ENCODE results near the gene UBXN2A.

UBXN2A gene

DNA sequence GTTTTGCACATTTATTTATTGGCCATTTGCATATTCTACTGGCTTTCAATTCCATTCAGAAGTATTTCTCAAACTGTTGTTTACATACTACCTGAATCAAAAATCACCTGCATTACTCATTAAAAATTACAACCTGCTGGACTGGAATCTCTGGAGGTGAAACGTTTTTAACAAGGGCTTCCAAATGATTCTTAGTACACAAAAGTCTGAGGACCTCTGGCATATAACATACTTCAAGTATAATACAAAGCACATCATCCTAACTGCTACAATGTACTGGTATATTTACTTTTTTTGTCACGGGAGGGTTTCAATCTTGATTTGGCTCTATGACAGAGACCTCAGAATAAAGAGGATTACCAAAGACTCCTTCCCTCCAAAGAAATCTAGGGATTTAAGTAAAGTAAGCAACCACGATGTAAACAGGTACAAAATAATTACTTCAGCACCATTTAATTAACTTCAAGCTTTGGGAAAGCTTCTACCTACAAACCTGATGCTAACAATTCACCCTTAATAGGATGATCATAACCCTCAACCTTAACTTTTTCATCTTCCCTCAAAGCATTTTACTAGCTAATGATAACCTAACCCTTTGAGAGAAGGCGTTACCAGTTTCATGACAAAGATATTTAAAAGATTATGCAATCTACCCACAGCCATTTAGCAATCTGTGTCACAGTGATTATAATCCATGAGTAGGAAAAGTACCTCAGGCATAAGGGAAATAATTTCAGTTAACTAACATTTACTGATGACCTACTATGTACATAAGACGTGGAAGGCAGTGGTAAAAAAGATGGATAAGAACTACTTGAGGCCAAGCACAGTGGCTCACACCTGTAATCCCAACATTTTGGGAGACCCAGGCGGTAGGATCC is 38.1 kb upstream of the UBXN2A start:
- no peak overlapping the region for H3K27ac ChIP-seq (ENCODE audit: low read depth, low read length)
- no peak overlapping the region for H2AFZ ChIP-seq (ENCODE audit: low read depth, low read length, severe bottlenecking)
- H3K9me2 ChIP-seq (replicated peaks; ENCODE audit: insufficient read depth, low read length), result no peaks in the 10 kb centered on the region
- no peaks in the 10 kb centered on the region for H3F3A ChIP-seq (ENCODE audit: insufficient read depth)
- H4K20me1 ChIP-seq (ENCODE audit: low read depth, low read length), result peaks cover 3% of the 10 kb centered on the region
- H3K4me3 ChIP-seq (ENCODE audit: insufficient read depth, low read length, poor library complexity, severe bottlenecking), result no peak overlapping the region
- no peaks in the 10 kb centered on the region for H3K27me3 ChIP-seq (ENCODE audit: low read length)
- no peak overlapping the region for H3K9ac ChIP-seq (ENCODE audit: low read length)
- no peaks in the 10 kb centered on the region for H3K9me3 ChIP-seq (ENCODE audit: insufficient read depth, low read length)
- H3K4me2 ChIP-seq (ENCODE audit: low read depth, low read length, poor library complexity, severe bottlenecking), result no peak overlapping the region
- peaks cover 61% of the 10 kb centered on the region for H3K79me2 ChIP-seq (ENCODE audit: insufficient read depth, low read length)
- no peak for TF ChIP-seq EZH2phosphoT487 (conservative IDR thresholded peaks at IDR 0.05; ENCODE audit: low read length)
- TF ChIP-seq, protein P1, sequence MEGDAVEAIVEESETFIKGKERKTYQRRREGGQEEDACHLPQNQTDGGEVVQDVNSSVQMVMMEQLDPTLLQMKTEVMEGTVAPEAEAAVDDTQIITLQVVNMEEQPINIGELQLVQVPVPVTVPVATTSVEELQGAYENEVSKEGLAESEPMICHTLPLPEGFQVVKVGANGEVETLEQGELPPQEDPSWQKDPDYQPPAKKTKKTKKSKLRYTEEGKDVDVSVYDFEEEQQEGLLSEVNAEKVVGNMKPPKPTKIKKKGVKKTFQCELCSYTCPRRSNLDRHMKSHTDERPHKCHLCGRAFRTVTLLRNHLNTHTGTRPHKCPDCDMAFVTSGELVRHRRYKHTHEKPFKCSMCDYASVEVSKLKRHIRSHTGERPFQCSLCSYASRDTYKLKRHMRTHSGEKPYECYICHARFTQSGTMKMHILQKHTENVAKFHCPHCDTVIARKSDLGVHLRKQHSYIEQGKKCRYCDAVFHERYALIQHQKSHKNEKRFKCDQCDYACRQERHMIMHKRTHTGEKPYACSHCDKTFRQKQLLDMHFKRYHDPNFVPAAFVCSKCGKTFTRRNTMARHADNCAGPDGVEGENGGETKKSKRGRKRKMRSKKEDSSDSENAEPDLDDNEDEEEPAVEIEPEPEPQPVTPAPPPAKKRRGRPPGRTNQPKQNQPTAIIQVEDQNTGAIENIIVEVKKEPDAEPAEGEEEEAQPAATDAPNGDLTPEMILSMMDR (IDR thresholded peaks at IDR 0.05; ENCODE audit: insufficient read depth, low read length, poor library complexity, severe bottlenecking), result no peak
- no peaks in the 10 kb centered on the region for H3K36me3 ChIP-seq (ENCODE audit: low read length)

DNA sequence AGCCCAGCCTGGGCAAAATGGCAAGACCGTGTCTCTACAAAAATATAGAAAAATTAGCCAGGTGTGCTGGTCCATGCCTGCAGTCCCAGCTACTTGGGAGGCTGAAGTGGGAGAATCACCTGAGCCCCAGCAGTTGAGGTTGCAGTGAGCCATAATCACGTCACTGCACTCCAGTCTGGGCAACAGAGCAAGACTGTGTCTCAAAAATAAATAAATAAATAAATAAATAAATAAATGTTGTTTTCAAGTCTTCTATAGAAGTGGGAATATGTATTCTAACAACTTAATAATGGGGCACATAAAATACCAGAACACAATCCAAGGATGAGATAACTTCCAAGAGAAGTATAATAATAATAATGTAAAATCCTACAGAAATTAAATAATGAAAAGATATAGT is 37.2 kb upstream of the UBXN2A start:
- H3K9me3 ChIP-seq (ENCODE audit: insufficient read depth, low read length), result no peaks in the 10 kb centered on the region
- H3K9me2 ChIP-seq (replicated peaks; ENCODE audit: insufficient read depth, low read length), result no peaks in the 10 kb centered on the region
- TF ChIP-seq EZH2phosphoT487 (conservative IDR thresholded peaks at IDR 0.05; ENCODE audit: low read length), result no peak
- TF ChIP-seq, protein P1 (IDR thresholded peaks at IDR 0.05; ENCODE audit: insufficient read depth, low read length, poor library complexity, severe bottlenecking), result no peak
- no peak overlapping the region for H3K4me3 ChIP-seq (ENCODE audit: insufficient read depth, low read length, poor library complexity, severe bottlenecking)
- H3F3A ChIP-seq (ENCODE audit: insufficient read depth), result no peaks in the 10 kb centered on the region
- peaks cover 3% of the 10 kb centered on the region for H4K20me1 ChIP-seq (ENCODE audit: low read depth, low read length)
- H3K4me2 ChIP-seq (ENCODE audit: low read depth, low read length, poor library complexity, severe bottlenecking), result no peak overlapping the region
- H3K27ac ChIP-seq (ENCODE audit: low read depth, low read length), result no peak overlapping the region
- H3K79me2 ChIP-seq (ENCODE audit: insufficient read depth, low read length), result peaks cover 57% of the 10 kb centered on the region
- no peak overlapping the region for H3K9ac ChIP-seq (ENCODE audit: low read length)
- H3K36me3 ChIP-seq (ENCODE audit: low read length), result no peaks in the 10 kb centered on the region
- H2AFZ ChIP-seq (ENCODE audit: low read depth, low read length, severe bottlenecking), result no peak overlapping the region
- no peaks in the 10 kb centered on the region for H3K27me3 ChIP-seq (ENCODE audit: low read length)

DNA sequence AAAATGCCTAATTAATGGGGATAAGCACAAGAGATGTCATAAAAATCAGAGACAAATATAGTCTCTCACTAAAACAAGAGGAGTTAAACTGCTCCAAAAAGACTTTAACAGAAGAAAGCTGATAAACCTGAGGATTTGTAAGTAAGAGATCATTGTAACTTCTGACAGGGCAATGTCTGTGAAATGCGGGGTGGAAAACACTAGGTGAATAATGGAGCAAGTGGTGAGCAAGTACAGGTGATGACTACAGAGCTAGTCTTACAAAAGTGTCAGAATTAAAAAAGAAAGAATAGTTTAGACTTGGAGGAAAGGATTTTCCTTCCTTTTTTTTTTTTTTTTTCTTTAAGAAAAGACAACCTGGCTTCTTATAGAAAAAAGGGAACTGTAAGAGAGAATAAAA is 36.0 kb upstream of the UBXN2A start:
- Histone ChIP-seq H3K79me2 (ENCODE audit: insufficient read depth, low read length) (peaks cover 55% of the 10 kb centered on the region), H3K9ac (ENCODE audit: low read length) (no peak overlapping the region), H4K20me1 (ENCODE audit: low read depth, low read length) (peaks cover 3% of the 10 kb centered on the region), H3K27me3 (ENCODE audit: low read length) (no peaks in the 10 kb centered on the region), H3K36me3 (ENCODE audit: low read length) (no peaks in the 10 kb centered on the region), H3K4me3 (ENCODE audit: insufficient read depth, low read length, poor library complexity, severe bottlenecking) (no peak overlapping the region), H2AFZ (ENCODE audit: low read depth, low read length, severe bottlenecking) (no peak overlapping the region), H3K9me3 (ENCODE audit: insufficient read depth, low read length) (no peaks in the 10 kb centered on the region), H3K27ac (ENCODE audit: low read depth, low read length) (no peak overlapping the region), H3F3A (ENCODE audit: insufficient read depth) (no peaks in the 10 kb centered on the region), H3K4me2 (ENCODE audit: low read depth, low read length, poor library complexity, severe bottlenecking) (no peak overlapping the region), H3K9me2 (replicated peaks; ENCODE audit: insufficient read depth, low read length) (no peaks in the 10 kb centered on the region)
- no peak for TF ChIP-seq EZH2phosphoT487 (conservative IDR thresholded peaks at IDR 0.05; ENCODE audit: low read length)
- TF ChIP-seq, protein P1 (IDR thresholded peaks at IDR 0.05; ENCODE audit: insufficient read depth, low read length, poor library complexity, severe bottlenecking), result no peak
